ENCODE measurements around the gene CHN1. TPM values are rescaled to one million over a fixed set of nuclear protein-coding genes. Genes with fewer than 3 reads are reported as not detected.
A peak's percentile ranks its signal among the peaks of the same experiment; 100 is the strongest.

Gene CHN1
- total RNA-seq, 1 donor from 2014 or later = 14.2 TPM

DNA sequence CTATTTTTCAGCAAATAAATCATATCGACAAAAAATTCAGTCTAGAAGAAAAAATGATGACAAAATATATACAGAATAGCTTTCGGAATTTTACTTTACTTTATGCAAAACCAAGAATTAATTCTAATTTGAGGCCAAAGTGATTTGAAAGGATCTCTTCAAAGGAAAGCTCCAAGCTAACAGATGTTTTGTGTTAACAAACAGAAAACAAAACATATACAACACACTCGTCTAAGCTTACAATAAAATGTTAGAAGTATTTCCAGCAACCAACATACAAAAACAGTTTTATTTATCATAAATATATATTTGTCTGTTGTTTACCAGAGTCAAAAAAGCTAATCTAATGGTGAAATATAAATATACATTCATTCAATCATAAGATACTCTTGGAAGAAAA, 122.8 kb downstream of the CHN1 start:
- Histone ChIP-seq H3K27ac (replicated peaks) (no peak overlapping the region), H3K36me3 (no peaks in the 10 kb centered on the region), H3K9me3 (replicated peaks) (no peaks in the 10 kb centered on the region), H3K27me3 (ENCODE audit: low read depth) (no peaks in the 10 kb centered on the region), H3K4me3 (no peak overlapping the region), H3K4me1 (peaks cover 9% of the 10 kb centered on the region)
- DNase-seq = no peak
- intact Hi-C loops (cut with micrococcal nuclease) = no loop called here
- TF ChIP-seq, protein P1, sequence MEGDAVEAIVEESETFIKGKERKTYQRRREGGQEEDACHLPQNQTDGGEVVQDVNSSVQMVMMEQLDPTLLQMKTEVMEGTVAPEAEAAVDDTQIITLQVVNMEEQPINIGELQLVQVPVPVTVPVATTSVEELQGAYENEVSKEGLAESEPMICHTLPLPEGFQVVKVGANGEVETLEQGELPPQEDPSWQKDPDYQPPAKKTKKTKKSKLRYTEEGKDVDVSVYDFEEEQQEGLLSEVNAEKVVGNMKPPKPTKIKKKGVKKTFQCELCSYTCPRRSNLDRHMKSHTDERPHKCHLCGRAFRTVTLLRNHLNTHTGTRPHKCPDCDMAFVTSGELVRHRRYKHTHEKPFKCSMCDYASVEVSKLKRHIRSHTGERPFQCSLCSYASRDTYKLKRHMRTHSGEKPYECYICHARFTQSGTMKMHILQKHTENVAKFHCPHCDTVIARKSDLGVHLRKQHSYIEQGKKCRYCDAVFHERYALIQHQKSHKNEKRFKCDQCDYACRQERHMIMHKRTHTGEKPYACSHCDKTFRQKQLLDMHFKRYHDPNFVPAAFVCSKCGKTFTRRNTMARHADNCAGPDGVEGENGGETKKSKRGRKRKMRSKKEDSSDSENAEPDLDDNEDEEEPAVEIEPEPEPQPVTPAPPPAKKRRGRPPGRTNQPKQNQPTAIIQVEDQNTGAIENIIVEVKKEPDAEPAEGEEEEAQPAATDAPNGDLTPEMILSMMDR (IDR thresholded peaks at IDR 0.05; ENCODE audit: borderline replicate concordance) = no peak

- Histone ChIP-seq H3K36me3 (no peaks in the 10 kb centered on the region), H3K27me3 (ENCODE audit: low read depth) (no peaks in the 10 kb centered on the region), H3K27ac (replicated peaks) (no peak overlapping the region), H3K4me1 (peaks cover 9% of the 10 kb centered on the region), H3K9me3 (replicated peaks) (no peaks in the 10 kb centered on the region), H3K4me3 (no peak overlapping the region)
- no peak for DNase-seq
- intact Hi-C loops (cut with micrococcal nuclease) = no loop called here
- TF ChIP-seq, protein P1 (IDR thresholded peaks at IDR 0.05; ENCODE audit: borderline replicate concordance) = no peak
Observed at GRCh38 chr2:174881678-174882077, 123.5 kb downstream of the CHN1 start.

DNA sequence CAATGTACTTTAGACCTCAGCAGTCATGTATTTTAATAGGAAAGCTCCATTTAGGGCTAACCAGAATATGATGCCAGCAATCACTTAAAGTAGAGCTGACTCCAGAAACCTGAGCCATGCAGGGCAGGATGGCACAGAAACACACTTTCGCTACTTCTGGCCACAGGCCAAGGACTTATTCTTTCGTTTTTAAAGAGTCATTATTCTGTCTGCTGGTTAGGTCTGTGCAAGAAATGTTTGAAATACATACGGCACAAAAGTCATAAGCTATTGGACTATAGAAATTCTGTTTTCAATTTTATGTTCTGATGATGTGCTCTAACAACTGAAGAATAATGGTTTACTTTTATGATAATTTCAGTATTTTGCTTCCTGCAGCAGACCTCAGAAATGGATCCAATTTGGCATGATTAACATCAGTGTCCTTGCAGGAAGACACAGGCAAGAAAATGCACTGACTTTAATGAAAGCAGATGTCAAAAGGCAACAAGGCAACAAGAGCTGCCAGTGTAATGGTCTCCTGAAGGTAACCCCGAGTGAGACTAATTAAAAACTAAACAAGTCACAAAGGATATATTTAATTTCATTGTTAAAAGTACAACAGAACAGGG, 126.5 kb downstream of the CHN1 start:
- no peak for DNase-seq
- Histone ChIP-seq H3K27me3 (ENCODE audit: low read depth) (no peaks in the 10 kb centered on the region), H3K36me3 (no peaks in the 10 kb centered on the region), H3K27ac (replicated peaks) (no peak overlapping the region), H3K9me3 (replicated peaks) (no peaks in the 10 kb centered on the region), H3K4me3 (peak overlapping the region; percentile 52), H3K4me1 (peaks cover 15% of the 10 kb centered on the region)
- intact Hi-C loops (cut with micrococcal nuclease) = no loop called here
- TF ChIP-seq, protein P1 (IDR thresholded peaks at IDR 0.05; ENCODE audit: borderline replicate concordance) = no peak

DNA sequence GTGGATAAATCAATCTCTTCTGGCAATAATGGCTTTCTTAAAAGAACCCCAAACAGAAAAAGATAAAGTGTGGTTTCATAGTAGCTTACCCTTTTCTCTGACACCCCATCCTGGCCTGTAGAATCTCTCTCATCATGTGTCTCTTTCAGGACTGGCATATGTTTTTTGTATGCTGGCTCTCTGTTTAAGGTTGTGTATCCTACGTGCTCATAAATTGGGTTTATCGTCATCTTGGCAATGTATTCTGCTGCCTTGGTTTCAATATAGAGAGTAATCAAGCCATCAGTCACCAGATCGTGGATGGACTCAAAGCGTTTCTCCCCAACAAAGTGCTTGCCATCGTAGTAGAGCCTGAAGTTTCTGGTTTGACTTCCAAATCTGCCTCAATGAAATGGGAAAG, 127.4 kb downstream of the CHN1 start:
- Histone ChIP-seq H3K9me3 (replicated peaks) (no peaks in the 10 kb centered on the region), H3K27me3 (ENCODE audit: low read depth) (no peaks in the 10 kb centered on the region), H3K4me3 (no peak overlapping the region), H3K27ac (replicated peaks) (no peak overlapping the region), H3K4me1 (peaks cover 23% of the 10 kb centered on the region), H3K36me3 (no peaks in the 10 kb centered on the region)
- no peak for DNase-seq
- intact Hi-C loops (cut with micrococcal nuclease) = no loop called here
- TF ChIP-seq, protein P1 (IDR thresholded peaks at IDR 0.05; ENCODE audit: borderline replicate concordance) = no peak

- intact Hi-C loops (cut with micrococcal nuclease) = no loop called here
- no peak overlapping the region for H3K4me3 ChIP-seq
- DNase-seq = no peak
- no peaks in the 10 kb centered on the region for H3K9me3 ChIP-seq (replicated peaks)
- H3K36me3 ChIP-seq = no peaks in the 10 kb centered on the region
- H3K27ac ChIP-seq (replicated peaks) = no peak overlapping the region
- no peaks in the 10 kb centered on the region for H3K27me3 ChIP-seq (ENCODE audit: low read depth)
- peaks cover 23% of the 10 kb centered on the region for H3K4me1 ChIP-seq
- TF ChIP-seq, protein P1 (IDR thresholded peaks at IDR 0.05; ENCODE audit: borderline replicate concordance) = no peak
Observed at GRCh38 chr2:174877301-174877700, 127.9 kb downstream of the CHN1 start.

Measured in left ventricle myocardium inferior (tissue), 1 donor.